Dedifferentiated amniotic fluid mesenchymal stem cell (primary cell): Measurements from ENCODE around the gene TMTC2.
"Not testable (repeated sequence)": the region's sequence is repeated elsewhere in the genome, so short reads cannot be mapped to it uniquely, and the experiment has no call there.

Source experiments
- DNase-seq: peaks from one replicate; pipeline ENCODE4 v3.0.0-alpha.2; 2016; ENCODE audit errors: extremely low spot score

The TMTC2 gene

GRCh38 chr12:82728710-82729109, 42.0 kb downstream of the TMTC2 start:
- DNase-seq = no peak

DNA sequence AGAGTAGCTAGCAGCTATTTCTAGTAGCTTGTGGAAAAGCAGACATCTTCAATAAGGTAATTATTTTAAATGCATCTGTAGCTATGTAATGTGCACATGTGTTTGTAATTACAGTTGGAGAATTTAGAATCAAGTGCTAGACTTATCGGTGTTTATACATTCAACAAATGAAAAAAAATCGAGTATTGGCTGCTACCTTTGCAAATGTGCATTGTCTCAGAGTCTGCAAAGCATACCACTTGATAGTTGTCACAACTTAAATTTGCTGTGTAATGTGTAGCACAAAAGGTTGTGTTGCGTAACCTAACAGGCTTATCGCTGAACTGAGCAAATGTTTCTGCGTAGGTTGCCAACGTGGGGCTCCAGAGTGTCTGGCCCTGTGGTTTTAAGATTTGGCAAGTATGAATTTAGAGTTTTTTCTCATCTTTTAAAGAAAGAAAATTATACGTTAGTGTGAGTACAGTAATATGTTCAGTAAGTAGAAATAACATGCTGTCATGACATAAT, 44.3 kb downstream of the TMTC2 start:
- no peak for DNase-seq

DNA sequence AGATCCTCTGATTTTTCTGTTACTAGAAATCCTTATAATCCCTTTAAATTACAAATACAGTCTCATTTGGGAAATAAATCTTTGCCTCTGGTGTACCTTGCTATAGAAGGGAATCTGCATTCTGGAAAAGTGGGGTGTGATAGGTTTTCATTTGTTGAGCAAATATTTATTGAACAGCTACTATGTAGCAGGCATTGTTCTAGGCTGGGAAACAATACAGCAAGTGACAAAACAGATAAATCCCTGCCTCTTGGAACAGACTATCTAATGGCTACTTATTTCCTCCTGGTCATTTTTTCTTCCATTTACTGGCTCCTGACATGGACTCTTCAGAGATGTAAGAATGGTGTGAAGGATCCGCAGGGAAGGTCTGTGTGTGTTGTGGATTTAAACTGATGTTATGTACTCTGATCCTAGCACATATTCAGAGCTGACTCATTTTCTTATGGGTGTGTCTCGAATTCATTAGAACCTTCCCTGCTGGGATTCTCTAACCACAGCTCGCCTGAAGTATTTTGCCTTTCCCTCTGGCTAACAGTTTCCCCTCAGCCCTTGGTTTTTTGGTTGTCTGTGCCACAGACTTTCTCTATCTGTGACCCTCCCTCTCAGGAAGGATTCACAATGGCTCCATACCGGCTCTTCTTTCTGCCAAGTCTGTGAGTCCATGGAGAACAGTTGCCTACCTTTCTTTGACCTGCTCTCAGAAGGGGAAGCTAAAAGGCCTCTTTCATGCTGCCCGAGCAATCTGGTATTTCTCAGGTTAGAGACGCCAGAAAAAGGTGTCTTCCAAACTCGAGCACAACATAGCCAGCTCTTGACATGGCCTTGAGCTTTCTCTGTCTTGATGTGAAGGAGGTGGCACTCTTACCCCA, 53.7 kb downstream of the TMTC2 start:
- peak; percentile 47 for DNase-seq

DNA sequence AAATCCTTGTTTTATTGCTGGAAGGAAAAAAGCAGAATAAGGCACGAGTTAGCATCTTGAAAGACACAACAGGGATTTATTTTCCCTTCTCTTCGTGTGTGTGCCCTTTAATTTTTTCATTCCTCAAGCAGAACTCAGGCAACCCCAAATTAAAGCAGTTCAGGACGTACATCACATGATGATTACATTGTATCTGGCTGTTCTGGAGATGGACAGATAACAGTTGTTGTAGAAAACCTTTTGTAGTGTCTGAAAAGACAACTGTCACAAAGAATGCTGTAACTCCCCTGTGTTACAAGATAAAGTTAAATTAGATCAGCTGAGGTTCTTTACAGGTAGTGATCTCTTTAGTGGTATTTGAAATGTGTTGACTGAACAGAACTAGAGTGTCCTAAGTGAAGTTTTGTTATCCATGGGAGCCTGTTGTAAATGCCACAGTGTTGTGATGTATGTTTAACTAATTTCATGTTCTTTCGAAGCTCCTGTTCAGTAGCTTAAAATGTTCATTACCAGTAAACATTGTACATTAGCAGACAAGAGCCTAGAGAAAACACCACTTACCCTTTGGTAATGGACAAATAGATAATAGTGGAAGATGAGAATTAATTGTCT, 58.5 kb downstream of the TMTC2 start:
- no peak for DNase-seq

DNA sequence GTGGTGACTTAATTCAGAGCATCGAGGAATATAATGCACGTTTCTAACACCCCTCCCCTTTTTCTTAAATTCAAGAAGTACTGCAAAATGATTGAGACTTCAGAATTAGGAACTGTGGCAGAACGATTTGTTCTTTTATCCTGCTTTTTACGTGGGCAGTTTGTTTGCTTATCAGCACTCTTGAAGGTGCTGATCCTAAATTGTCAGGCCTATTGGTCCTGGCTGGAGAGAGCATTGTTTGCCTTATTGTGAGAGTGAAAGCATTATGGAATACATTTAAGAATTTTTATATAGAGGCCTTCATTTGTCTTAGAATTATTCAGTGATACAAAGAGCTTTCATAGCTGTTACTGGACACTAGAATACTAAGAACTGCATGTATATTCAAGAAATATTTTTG, 59.1 kb downstream of the TMTC2 start:
- no peak for DNase-seq

- DNase-seq = no peak
Measured at GRCh38 chr12:82746668-82747067, 60.0 kb downstream of the TMTC2 start.

DNA sequence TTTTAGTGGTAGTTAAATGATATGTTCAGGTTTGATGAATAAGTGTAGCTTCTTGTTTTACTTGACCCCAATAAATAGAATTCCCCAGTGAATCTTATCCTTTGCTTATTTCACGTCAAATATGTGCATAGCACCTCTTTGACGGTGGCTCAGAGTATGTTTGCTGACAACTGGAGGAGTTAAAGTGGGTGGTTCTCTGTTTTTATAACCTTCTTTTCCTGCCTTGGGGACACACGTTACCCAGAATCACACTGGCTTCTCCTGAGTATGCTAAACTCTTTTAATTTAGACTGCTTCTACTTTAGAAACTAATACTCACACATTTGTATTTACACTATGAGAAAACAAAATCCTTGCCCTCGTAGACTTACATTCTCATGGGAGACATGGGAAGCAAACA, 62.3 kb downstream of the TMTC2 start:
- no peak for DNase-seq

DNA sequence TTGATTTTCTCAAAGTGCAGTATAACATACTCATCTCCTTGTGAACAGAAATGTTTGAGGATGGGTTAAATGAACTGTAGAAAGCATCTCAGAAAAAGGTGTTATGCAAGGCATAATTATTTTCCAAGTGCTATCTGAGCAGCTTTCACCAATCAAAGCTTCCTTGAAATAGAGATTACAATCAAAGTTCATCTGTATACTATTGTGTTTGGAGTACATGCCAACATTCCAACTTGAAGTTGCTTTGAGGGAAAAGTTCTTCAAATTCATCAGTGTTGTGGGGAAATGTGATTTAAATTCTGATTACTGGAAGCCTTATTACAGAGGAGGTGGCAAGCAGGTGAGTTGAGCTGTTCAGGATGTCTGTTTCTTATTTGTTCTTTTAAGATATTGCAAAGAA, 68.2 kb downstream of the TMTC2 start:
- DNase-seq = no peak

GRCh38 chr12:82756303-82756702, 69.6 kb downstream of the TMTC2 start:
- DNase-seq = no peak

DNA sequence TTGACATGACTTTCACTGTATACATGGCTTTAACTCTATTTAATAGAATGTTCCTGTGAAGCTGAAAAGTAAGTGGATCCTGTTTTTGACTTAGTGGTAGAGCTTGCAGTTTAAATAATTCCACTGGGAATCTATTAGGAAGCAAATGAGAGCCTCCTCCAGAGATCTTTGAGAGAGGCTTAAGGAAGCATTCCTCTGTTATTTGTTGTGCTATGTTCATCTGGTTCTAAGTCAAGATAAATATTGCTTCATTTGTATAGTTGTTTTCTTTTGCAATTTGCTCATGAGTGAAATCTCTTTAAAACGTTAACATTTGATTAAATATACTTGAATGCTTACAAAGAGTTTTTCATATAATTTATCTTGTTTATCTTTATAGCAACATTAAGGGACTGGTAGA, 70.4 kb downstream of the TMTC2 start:
- peak; percentile 52 for DNase-seq

GRCh38 chr12:82757656-82758055, 71.0 kb downstream of the TMTC2 start:
- no peak for DNase-seq

DNA sequence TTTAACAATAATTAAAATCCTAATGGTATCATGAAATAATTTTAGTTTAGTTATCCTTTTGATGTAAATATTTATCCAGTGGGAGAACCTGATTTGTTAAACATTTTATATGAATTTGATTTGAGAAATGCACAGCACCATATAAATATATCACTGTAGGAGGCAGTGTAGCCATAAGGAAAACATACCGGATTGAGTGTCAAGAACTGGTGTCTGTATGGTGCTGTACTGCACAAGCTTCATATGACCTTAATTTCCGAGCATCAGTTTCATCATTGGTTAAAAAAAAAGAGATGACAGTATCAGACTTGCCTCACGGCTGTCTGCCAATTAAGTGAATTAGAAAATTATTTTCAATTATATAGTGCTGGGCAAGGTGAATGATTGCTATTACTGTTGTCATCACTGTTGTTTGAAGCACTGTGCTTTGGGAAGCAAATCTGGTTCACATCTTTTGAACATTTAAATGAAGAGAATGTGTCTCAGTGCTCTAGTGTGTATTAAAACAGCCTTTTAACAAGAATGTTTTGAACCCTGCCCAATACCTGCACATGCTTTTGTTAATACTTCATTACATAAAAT, 72.1 kb downstream of the TMTC2 start:
- no peak for DNase-seq

- DNase-seq = no peak
Measured at GRCh38 chr12:82760423-82760822, 73.7 kb downstream of the TMTC2 start.

GRCh38 chr12:82765206-82765605, 78.5 kb downstream of the TMTC2 start:
- DNase-seq = not testable (repeated sequence)

GRCh38 chr12:82765971-82766705, 79.4 kb downstream of the TMTC2 start:
- no peak for DNase-seq

DNA sequence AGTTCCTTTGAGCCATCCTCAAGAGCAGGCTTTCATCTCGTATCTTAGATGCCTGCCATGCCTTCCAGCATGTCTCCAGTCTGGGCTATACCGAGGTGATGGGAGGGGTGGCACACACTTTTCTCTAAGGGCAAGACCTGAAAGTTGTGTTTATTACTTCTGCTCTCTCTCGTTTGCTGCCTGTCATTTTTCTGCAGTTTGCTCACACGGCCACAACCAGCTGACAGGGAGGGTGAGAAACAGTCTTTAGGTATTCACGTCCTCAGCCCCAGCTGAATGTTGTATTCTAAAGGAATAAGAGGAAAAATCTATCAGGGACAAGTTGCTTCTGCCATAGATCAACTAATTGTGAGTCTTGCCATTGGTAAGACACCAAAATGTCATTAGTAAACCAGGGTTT, 88.0 kb downstream of the TMTC2 start:
- DNase-seq = no peak

GRCh38 chr12:82780517-82780916, 93.8 kb downstream of the TMTC2 start:
- DNase-seq = no peak

- no peak for DNase-seq
Measured at GRCh38 chr12:82781309-82781997, 94.7 kb downstream of the TMTC2 start.

- DNase-seq = no peak
Measured at GRCh38 chr12:82783435-82783834, 96.7 kb downstream of the TMTC2 start.

DNA sequence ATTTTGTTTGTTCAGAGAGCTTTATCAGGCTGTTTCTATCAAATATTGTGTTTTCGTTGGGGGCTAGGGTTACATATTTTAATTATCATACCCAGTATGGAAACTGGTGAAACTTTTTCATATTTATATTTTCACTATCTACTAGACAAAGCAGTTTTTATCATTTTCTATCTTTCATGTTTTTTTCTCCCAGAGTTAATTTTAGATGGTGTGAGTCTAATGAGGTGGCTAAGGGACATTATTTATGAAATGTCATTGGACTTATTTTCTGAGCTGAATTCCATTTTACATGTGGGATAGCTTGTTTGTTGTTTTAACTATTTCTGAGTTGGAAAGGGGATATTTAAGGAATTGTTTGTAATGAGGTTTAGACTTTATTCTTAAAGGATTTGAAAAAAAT, 100.3 kb downstream of the TMTC2 start:
- DNase-seq = no peak

DNA sequence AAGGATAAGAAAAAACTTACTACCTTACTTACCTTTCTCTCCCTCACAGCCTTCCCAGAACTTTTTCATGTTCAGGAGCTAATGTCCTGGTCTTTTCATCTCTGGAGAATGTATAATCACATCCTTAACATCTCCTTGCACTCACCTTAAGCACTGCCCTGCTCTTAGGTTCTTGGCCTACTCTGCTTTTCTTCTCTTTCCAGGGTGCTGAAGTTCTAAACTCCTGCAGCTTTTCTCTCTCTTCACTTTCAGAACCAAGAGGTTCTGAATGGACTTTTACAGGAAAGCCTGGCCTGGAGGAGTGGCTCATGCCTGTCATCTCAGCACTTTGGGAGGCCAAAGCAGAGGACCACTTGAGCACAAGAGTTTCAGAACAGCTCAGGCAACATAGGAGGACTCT, 101.9 kb downstream of the TMTC2 start:
- no peak for DNase-seq

- no peak for DNase-seq
Measured at GRCh38 chr12:82789674-82790073, 103.0 kb downstream of the TMTC2 start.
